ENCODE results near the gene CRYBG2.

GRCh38 chr1:26335774-26336476 lies 18.0 kb downstream of the CRYBG2 start:
- TF ChIP-seq, protein P1, sequence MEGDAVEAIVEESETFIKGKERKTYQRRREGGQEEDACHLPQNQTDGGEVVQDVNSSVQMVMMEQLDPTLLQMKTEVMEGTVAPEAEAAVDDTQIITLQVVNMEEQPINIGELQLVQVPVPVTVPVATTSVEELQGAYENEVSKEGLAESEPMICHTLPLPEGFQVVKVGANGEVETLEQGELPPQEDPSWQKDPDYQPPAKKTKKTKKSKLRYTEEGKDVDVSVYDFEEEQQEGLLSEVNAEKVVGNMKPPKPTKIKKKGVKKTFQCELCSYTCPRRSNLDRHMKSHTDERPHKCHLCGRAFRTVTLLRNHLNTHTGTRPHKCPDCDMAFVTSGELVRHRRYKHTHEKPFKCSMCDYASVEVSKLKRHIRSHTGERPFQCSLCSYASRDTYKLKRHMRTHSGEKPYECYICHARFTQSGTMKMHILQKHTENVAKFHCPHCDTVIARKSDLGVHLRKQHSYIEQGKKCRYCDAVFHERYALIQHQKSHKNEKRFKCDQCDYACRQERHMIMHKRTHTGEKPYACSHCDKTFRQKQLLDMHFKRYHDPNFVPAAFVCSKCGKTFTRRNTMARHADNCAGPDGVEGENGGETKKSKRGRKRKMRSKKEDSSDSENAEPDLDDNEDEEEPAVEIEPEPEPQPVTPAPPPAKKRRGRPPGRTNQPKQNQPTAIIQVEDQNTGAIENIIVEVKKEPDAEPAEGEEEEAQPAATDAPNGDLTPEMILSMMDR (IDR thresholded peaks at IDR 0.05), result no peak
- TF ChIP-seq POLR2A (IDR thresholded peaks at IDR 0.05), result no peak

Measured in tibial nerve (tissue), 3 donors.